Gastrocnemius medialis (tissue), 4 donors: Measurements from ENCODE around the gene GPR37.

Experiments
- POLR2A ChIP-seq, 2 donors: fragments of 450-650 bp; IDR thresholded peaks; one replicate each; pipeline ENCODE4 v1.6.1; 2017; ENCODE audit warnings: antibody characterized with exemption in 2 of 2, mild to moderate bottlenecking in 2 of 2, moderate library complexity in 2 of 2
- TF ChIP-seq, protein P1 (sequence below), 5 experiments: fragments of 450-650 bp in 3 of 5; fragments of 200-600 bp in 2 of 5; sonication (generic) in 2 of 5; IDR thresholded peaks in 4 of 5; conservative IDR thresholded peaks in 1 of 5; 1 replicate in 4 of 5; 2 replicates in 1 of 5; pipeline ENCODE4 v1.5.1; 2016 to 2019; ENCODE audit warnings: antibody characterized with exemption in 5 of 5, mild to moderate bottlenecking in 3 of 5, moderate library complexity in 3 of 5

- no peak for TF ChIP-seq POLR2A (IDR thresholded peaks at IDR 0.05)
- TF ChIP-seq, protein P1, sequence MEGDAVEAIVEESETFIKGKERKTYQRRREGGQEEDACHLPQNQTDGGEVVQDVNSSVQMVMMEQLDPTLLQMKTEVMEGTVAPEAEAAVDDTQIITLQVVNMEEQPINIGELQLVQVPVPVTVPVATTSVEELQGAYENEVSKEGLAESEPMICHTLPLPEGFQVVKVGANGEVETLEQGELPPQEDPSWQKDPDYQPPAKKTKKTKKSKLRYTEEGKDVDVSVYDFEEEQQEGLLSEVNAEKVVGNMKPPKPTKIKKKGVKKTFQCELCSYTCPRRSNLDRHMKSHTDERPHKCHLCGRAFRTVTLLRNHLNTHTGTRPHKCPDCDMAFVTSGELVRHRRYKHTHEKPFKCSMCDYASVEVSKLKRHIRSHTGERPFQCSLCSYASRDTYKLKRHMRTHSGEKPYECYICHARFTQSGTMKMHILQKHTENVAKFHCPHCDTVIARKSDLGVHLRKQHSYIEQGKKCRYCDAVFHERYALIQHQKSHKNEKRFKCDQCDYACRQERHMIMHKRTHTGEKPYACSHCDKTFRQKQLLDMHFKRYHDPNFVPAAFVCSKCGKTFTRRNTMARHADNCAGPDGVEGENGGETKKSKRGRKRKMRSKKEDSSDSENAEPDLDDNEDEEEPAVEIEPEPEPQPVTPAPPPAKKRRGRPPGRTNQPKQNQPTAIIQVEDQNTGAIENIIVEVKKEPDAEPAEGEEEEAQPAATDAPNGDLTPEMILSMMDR (IDR thresholded peaks at IDR 0.05 in 4 of 5, conservative IDR thresholded peaks at IDR 0.05 in 1 of 5) = no peak
Observed at GRCh38 chr7:124810605-124811004, 45.0 kb upstream of the GPR37 start.
